NOMO-1 treated with DMSO at 0.1 percent for 48 hours (cell line): ENCODE measurements around the gene THUMPD2.

ENCODE experiments used
- DNase-seq: peaks from one replicate; lab custom pipeline; 2025; ENCODE audit not compliant: unreplicated experiment; lab: John Stamatoyannopoulos, UW

The THUMPD2 gene

GRCh38 chr2:39720970-39721369, 58.1 kb downstream of the THUMPD2 start:
- no peak for DNase-seq

DNA sequence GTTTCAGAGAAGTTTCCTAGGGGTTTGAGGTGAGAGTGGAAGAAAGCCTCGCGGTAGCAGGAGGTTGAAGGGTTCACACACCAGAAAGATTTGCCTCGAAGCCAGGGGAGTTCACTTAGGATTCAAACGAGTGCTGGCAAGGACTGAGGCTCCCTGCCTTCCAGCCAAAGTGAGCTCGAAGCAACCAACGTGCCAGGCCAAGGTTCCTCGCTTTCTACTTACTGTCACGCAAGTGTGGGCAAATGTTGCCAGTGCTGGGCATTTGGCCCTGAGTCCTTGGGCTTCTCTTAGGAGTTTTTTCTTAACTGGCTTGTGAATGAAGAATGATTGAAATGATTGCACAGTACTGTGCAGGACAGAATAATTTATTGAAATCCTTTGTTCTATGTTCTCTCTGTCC, 59.7 kb downstream of the THUMPD2 start:
- no peak for DNase-seq

DNA sequence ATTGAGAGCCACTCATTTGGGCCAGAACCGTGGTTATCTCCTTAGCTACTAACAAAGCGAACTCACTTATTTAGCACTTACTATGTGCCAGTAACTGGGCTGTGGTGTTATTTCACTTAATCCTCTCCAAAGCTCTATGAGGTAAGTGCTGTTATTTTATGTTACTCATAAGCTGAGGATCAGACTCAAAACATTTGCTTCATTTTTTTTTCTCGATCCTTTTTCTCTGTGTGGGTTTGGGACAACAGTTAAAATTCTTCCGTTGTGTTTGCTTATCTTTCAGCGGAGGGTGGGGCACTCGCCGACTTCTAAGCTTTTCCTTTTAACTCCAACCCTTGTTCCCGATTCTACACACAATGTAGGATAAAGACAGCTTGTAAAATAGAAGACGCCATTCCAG, 60.6 kb downstream of the THUMPD2 start:
- DNase-seq, result no peak

GRCh38 chr2:39717067-39717466, 62.0 kb downstream of the THUMPD2 start:
- DNase-seq, result no peak

DNA sequence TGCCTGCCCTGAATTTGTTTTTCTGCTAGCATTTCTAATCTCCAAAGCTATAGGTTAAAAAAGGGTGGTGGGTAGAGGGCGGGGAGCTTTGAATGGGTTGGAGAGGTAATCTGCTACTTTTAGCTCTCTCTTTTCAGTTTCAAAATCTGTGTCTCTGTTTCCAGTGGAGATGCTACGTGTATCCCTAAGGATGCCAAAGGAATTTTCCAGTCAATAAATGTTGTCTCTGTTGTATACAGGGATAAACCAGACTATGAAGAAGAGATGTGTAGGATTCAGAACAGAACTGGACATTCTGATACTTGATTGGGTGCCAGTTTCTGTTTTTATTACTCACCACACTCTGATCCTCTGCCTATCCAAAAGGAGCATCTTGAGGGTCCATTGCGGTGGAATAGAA, 63.2 kb downstream of the THUMPD2 start:
- no peak for DNase-seq

- no peak for DNase-seq
Measured at GRCh38 chr2:39715095-39715494, 64.0 kb downstream of the THUMPD2 start.

- DNase-seq, result no peak
Measured at GRCh38 chr2:39712953-39713352, 66.1 kb downstream of the THUMPD2 start.

DNA sequence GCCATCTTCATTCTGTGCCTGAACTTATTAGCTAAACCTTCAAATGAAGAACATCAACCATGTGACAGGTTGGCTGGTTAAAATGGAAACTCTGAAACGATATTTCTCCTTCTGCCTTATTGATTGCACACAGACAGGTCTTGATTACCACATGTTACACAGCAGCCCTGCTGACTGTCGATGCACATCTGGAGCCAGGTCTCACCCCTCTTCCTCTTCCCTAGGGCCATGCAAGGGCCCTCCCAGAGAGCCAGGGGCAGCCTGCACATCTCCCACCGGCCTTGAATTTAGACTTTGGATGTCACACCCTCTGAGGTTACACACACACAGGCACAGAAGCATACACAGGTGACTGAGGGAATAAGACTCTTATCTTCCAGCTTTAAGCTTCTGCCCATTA, 68.3 kb downstream of the THUMPD2 start:
- no peak for DNase-seq

GRCh38 chr2:39708003-39708402, 71.1 kb downstream of the THUMPD2 start:
- DNase-seq, result no peak

DNA sequence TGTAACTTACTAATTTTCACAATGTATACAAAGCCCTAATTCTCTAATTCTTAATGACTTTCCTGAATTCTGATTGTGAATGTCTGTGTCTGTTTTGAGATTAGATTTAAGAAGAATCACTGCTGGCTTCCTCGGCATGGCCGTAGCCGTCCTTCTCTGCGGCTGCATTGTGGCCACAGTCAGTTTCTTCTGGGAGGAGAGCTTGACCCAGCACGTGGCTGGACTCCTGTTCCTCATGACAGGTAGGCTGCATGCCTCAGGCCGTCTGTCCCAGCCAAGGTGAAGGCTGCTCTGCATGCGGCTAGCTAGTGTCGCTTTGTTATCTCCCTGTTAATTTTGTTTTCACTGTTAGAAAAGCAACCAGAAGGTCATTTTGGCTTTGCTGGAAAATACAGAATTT, 72.1 kb downstream of the THUMPD2 start:
- no peak for DNase-seq

- DNase-seq, result no peak
Measured at GRCh38 chr2:39706312-39706711, 72.7 kb downstream of the THUMPD2 start.

- no peak for DNase-seq
Measured at GRCh38 chr2:39705638-39706037, 73.4 kb downstream of the THUMPD2 start.

DNA sequence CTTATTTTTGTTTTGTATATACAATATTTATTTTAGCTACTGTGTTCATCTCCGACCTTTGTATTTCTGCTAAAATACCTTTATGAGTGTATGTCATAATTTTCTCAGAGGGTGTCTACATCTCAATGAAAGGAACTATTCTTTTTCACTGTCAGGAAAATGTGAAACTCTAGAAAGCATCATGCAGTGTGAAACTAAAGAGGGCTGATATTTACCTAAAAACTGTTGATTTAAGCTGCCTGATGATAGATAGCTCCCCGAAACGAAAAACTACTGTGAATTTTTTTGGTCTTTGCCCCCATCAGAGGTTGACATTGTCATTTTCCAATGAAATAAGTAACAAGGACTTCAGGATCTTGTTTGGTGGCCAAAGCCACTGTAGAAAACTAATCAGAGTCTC, 74.5 kb downstream of the THUMPD2 start:
- no peak for DNase-seq

DNA sequence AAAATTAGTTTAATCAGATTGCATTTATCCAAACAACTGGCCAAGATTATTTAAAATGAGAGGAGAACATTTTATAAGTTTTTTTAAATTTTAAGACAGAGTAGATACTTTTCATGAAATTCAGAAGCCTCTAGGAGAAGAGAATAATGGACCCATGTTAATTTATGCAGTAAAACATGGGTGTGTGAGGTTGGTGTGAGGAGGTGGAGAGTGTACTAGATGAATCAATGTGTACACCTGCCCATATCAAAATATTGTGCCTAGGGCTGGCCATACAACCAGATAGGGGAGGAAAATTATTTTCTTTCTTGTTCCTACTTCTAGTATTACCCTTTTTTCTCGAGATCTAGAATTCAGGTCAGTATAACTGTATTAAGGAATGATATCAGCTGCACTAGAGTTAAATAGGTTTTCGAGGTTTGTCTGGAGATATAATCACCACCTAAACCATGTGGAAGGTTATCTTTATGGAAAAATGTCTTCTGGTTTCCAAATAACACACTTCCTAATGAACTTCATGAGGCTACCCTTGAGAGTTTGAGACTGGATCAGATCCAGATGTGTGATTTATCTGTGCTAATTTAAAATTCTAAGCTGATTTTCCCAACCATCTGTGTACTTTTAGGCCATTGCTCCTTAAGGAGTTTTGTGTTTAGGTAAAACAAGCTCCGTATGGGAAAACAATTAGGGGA, 75.7 kb downstream of the THUMPD2 start:
- no peak for DNase-seq

DNA sequence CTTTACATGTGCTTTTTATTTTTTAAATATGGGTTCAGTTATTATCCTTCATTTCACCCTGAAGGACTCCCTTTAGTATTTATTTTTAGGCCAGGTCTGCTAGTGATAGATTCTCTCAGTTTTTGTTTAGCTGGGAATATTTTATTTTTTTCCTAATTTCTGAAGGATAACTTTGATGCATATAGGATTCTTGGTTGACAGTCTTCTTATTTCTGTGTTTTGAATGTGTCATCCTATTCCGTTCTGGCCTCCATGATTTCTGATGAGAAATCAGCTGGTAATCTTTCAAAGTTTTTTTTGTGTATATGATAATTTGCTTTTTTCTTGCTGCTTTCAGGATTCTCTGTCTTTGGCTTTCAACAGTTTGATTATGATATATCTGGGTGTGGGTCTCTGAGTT, 77.9 kb downstream of the THUMPD2 start:
- DNase-seq, result no peak

DNA sequence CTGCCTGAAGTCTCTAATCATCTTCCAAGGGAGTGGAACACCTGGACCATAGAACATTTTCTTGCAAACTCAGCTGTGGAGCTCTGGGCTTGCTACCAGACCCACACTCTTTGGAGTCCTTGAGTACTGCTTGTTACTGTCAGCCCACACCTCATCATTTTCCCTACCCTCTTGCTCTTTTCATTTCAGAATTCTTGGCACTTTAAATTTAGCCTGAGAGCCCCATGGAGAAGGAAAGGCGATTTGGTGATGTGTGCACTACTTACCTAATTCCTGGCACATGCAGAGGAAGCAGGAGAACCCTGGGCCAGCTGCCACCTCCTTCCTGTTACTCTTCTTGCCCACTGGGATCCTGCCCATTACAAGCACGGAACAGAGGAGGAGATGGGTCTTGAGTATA, 81.6 kb downstream of the THUMPD2 start:
- no peak for DNase-seq

GRCh38 chr2:39696838-39697237, 82.2 kb downstream of the THUMPD2 start:
- no peak for DNase-seq

DNA sequence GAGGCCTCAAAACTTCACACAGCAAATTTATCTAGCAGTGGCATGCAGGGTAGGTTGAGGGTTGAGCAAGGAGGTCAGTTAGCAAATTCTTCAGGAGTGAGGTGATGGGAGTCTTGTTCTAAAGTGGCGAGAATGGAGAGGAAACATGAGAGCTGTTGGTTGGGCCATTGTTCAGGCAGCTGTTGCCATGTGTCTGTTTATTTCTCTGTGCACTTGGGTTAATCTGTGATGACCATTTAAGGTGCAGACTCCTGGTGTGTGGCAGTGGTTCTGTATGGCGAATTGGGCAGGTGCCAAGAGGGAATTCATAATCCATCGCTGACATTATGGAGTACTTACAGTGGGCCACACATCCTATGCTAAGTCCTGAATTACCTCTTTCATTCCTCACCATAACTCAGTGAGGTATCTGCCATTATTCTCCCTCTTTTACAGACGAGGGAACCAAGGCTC, 82.9 kb downstream of the THUMPD2 start:
- no peak for DNase-seq

- no peak for DNase-seq
Measured at GRCh38 chr2:39693245-39693644, 85.8 kb downstream of the THUMPD2 start.

DNA sequence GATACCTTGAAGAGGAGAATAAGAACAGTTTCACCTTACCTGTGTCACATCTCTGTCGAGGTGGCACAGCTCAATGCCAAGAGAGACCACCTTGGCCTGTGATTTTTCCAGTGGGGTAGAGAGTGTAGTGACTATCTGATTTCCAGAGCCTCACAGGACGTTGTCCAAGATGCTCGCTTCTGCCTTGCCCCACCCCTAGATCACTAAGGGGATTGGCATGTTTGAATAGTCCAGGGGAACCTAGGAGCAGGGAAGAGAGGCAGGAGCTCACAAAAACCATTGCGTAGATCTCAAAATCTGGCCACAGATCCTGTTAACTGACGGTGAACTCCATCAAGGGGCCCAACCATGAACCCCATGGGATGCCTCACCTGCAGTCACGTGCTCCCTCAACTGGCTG, 89.2 kb downstream of the THUMPD2 start:
- no peak for DNase-seq

DNA sequence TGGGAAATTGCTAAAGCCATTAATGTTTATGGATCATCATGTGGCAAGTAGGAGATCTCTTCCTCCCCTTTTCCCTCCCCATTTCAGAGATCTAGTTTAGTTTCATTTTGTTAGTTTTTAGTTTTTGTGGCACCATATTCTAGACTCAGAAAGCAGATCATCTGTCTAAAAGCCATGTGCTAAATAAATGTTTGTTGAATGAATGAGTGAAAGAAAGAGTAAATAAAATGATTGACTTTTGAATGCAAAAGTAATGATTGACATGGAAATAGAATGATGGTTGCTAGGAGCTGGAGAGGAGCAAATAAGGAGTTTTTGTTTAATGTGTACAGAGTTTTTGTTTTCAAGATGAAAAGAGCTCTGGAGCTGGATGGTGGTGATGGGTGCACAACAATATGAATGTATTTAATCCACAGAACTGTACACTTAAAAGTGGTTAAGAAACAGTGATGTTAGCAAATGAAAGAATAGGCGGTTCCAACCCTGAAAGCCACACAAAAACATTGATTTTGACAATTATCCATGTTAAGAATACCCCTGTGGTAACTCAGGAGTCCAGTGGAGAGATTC, 89.7 kb downstream of the THUMPD2 start:
- no peak for DNase-seq

GRCh38 chr2:39688181-39688580, 90.9 kb downstream of the THUMPD2 start:
- no peak for DNase-seq

DNA sequence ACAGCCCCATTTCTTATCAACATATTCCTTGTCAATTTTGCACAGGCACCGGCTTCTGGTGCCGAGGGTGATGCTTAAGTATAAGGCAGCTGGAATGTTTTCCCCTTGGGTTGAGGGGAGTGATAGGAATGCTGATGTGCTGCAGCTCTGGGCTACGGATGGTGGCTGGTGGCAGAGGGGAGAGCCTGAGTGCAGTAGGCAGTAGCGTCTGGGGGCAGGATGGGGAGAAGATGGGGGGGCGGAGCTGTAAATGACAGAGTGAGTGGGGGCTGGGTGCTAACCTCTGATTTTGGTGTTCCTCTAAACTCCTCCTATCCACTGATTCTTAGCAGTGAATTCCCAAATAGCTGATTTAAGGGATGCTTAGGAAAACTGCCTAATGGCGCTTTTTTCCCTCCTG, 92.6 kb downstream of the THUMPD2 start:
- DNase-seq, result no peak
